GM19395 (cell line): ENCODE measurements around the gene ITSN1.
"Not testable (repeated sequence)": the region's sequence is repeated elsewhere in the genome, so short reads cannot be mapped to it uniquely, and the experiment has no call there.

Experiments used
- ATAC-seq: cut with Tn5 transposase; IDR thresholded peaks from one replicate; pipeline ENCODE4 v1.9.1; 2021; ENCODE audit warnings: mild to moderate bottlenecking, moderate library complexity; ENCODE audit not compliant: unreplicated experiment

ITSN1 gene

GRCh38 chr21:33915368-33916199 is 273.3 kb downstream of the ITSN1 start, which contains the start of gene ATP5PO:
Gene ATP5PO (minus strand): TSS chr21:33915804. CDS start chr21:33915763, 41 bp downstream.
- ATAC-seq, result peak; percentile 99

DNA sequence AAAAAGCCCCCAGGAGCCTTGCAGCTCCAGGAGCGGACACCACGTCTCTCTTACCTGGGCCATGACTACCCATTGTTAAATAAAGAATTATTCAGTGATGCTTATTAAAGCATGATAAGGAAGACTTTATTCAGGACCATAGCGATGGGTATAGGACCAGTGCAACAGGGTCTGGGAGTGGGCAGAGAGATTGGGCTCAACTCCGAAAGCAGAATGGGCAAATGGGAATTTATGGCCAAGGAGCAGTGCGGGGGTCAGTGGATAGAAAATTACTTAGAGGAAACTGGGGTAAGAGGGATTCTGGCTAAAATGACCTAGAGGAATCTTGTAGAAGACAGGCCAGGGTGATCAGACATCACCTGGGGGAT is 273.9 kb downstream of the ITSN1 start:
- peak; percentile 9 for ATAC-seq

GRCh38 chr21:33917421-33917820 is 275.1 kb downstream of the ITSN1 start:
- no peak for ATAC-seq

GRCh38 chr21:33924079-33924765 is 281.9 kb downstream of the ITSN1 start:
- peak; percentile 75 for ATAC-seq

- ATAC-seq, result no peak
Observed at GRCh38 chr21:33924766-33925100, 282.4 kb downstream of the ITSN1 start.

DNA sequence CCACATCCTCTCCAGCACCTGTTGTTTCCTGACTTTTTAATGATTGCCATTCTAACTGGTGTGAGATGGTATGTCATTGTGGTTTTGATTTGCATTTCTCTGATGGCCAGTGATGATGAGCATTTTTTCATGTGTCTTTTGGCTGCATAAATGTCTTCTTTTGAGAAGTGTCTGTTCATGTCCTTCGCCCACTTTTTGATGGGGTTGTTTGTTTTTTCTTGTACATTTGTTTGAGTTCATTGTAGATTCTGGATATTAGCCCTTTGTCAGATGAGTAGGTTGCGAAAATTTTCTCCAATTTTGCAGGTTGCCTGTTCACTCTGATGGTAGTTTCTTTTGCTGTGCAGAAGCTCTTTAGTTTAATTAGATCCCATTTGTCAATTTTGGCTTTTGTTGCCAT is 283.9 kb downstream of the ITSN1 start:
- ATAC-seq, result not testable (repeated sequence)

DNA sequence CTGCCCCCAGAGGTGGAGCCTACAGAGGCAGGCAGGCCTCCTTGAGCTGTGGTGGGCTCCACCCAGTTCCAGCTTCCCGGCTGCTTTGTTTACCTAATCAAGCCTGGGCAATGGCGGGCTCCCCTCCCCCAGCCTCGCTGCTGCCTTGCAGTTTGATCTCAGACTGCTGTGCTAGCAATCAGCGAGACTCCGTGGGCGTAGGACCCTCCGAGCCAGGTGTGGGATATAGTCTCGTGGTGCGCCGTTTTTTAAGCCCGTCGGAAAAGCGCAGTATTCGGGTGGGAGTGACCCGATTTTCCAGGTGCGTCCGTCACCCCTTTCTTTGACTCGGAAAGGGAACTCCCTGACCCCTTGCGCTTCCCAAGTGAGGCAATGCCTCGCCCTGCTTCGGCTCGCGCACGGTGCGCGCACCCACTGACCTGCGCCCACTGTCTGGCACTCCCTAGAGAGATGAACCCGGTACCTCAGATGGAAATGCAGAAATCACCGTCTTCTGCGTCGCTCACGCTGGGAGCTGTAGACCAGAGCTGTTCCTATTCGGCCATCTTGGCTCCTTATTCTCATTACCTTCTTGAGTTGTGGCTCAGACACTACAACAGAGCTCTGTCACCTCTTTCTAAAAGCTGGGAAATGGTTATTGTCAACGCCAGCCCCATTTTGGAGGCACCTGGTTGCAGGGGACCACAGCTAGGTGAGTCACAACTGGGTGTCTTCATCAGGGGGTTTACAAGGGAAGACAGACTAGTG is 288.9 kb downstream of the ITSN1 start:
- ATAC-seq, result not testable (repeated sequence)

GRCh38 chr21:33931799-33932390 is 289.6 kb downstream of the ITSN1 start:
- no peak for ATAC-seq

DNA sequence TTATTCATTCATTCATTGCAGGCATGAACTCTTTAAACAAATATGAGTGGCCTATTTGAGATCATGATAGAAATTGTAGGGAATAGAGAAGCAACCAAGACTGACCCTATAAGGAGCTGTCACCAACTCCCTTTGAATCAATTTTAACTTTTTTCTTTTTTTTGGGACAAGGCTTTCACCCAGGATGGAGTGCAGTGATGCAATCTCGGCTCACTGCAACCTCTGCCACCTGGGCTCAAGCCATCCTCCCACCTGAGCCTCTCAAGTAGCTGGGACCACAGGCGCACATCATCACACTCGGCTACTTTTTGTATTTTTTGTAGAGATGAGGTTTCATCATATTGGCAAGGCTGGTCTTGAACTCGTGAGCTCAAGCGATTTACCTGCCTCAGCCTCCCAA is 290.4 kb downstream of the ITSN1 start:
- no peak for ATAC-seq

DNA sequence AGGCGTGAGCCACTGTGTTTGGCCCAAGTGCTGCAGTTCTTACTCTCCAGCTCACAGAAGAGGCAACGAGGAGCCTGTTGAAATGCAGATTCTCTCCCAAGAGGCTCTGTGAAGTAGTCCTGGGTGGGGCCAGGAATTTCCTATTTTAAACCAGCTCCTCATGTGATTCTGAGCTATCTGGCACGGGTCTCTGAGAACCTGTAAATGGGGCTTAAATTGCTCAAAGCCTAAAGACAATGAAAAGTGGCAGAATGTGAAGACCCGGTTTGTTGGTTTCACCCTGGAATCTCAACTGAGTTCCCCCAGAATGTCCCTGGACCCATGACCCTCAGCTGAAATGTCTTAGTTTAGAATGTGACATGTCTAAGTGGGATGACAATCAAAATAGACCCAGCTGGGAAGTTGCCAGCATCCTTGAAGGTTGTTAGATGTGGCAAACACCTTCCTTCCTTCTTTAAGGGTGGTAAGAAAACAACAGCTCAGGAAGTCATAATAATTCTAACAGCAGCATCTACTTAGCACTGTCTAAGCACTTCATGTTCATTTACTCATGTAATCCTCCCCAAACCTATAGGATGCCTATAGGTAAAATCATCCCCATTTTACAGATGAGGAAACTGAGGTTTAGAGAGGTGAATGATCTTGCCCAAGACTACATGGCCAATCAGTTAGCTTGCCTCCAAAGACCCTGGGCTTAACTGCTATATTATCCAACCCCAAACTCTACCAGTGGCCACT is 294.2 kb downstream of the ITSN1 start:
- no peak for ATAC-seq

- ATAC-seq, result no peak
Observed at GRCh38 chr21:33937146-33937545, 294.8 kb downstream of the ITSN1 start.

DNA sequence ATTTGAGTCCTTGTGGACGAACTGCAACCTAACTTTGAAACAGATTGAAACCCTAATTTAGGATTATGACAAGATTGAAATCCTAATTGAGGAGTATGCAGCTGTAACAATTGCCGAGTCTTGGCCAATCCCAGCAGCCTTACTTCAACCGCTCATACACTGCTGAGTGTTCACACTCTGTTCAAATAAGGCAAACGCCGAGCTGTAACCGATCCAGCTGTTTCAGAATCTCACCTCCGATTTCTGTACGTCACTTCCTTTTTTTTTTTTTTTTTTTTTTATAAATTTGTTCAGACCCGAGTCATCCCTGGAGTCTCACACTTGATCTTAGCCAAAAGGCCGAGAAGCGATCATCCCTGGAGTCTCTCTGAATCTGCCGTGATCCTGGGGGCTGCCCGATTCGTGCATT is 295.6 kb downstream of the ITSN1 start:
- no peak for ATAC-seq

- no peak for ATAC-seq
Observed at GRCh38 chr21:33938381-33938780, 296.1 kb downstream of the ITSN1 start.

DNA sequence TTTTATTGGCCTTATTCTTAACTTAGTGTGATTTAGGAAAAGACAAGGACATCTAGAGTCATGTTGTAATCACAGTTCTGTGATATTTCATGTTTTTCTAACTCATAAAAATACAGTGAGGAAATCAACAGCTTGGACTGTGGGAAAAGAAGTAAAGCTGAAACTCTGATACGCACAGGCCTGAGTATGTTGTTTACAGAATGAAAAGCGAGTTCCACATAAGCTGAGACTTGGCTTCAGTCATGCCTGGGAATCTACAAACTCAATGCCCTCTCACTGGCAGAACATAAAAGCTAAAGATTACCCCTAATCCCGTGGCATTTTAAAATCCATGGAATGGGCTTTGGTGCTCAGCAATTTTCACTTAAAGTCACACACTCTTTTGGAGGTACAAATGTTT is 296.9 kb downstream of the ITSN1 start:
- ATAC-seq, result no peak

DNA sequence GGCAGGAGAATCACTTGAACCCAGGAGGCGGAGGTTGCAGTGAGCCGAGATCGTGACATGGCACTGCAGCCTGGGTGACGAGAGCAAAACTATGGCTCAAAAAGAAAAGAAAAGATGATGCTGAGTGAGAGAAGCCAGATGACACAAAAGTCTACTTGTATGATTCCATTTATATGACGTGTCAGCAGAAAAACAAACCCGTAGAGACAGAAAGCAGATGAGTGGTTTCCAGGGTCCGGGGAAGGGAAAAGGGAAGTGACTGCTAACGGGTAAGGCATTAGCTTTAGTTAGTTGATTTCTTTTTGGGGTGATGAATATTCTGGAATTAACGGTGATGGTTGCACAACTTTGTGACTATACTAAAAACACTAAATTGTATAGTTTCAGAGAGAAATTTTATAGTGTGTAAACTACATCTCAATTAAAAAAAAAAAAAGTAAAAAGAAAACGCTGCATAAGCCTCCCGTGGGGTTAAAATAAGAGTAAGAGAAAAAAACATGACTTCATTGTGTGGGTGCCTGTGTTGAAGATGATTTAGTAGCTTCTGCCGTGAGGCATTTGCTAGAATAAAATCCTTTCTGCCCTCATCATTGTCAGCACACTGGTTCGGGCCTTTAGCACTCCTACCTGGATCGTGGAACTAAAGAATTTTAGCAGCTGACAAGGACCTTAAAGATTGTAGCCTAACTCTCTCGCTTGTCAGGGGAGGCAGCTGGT is 298.0 kb downstream of the ITSN1 start:
- no peak for ATAC-seq

- no peak for ATAC-seq
Observed at GRCh38 chr21:33940881-33941245, 298.6 kb downstream of the ITSN1 start.

DNA sequence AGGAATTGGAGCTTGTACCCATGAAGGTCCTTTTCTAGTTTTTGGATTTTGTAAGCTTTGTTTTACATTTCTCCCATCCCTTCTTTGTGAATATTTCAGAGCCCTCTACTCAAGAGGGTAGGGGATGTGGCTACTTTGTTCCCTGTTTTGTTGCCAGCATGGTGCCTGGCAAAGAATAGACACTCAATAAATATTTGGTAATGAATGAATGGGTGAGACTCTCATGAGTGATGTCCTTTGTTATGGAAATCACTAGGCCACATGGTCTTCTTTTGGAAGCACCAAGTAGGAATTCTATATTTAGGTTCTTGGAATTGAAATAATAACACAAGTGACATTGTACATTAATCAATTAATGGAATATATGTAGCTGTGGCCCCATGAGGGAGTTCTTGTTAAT is 300.1 kb downstream of the ITSN1 start:
- ATAC-seq, result no peak

DNA sequence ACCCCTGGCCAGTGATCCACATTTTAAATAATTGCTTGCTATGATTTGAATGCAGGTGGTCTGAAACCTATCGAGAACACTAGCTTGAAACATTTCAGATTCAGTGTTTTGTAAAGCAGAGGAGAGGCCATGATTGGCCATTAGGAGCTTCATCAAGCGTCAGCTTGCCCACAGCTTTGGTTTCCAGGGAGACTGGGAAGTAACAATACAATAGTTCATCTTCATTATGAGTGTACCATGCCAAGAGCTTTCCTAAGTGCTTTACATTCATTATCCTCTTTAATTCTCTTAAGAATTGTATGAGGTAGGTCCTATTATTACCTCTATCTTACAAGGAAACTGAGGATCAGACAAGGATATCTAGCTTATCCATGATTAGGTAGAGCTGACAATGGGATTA is 301.0 kb downstream of the ITSN1 start:
- ATAC-seq, result no peak

GRCh38 chr21:33944185-33944763 is 302.0 kb downstream of the ITSN1 start:
- no peak for ATAC-seq
